HG02610 (cell line): ENCODE results near the gene LSM14B.
"Not testable (repeated sequence)": the region's sequence is repeated elsewhere in the genome, so short reads cannot be mapped to it uniquely, and the experiment has no call there.

Experiments used
- ATAC-seq: cut with Tn5 transposase; IDR thresholded peaks from one replicate; pipeline ENCODE4 v1.9.1; 2021; ENCODE audit warnings: mild to moderate bottlenecking, moderate library complexity; ENCODE audit not compliant: unreplicated experiment

The LSM14B gene

GRCh38 chr20:62143957-62144825 is 21.9 kb downstream of the LSM14B start:
- ATAC-seq = peak; percentile 8

- ATAC-seq = no peak
Measured at GRCh38 chr20:62145688-62146018, 23.4 kb downstream of the LSM14B start.

- no peak for ATAC-seq
Measured at GRCh38 chr20:62146019-62146755, 23.9 kb downstream of the LSM14B start.

DNA sequence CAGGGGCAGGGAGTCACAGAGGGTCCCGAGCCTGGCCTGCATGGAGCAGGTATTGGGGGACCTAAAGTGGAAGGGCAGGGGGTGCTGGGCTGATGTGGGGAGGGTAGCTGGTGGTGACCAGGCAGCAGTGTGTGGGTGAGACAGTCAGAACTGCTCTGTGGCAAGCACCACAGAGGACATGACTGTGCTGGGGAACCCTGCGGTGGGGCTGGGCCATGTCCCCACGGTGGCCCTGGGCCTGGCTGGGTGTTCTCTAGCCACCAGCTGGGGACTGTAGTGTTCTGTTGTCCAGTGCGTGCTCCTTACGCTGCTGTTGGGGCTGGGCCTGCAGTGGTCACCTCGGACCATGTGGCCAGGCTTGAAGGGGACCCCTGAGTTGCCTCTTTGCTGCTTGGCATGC is 24.9 kb downstream of the LSM14B start:
- no peak for ATAC-seq

- ATAC-seq = no peak
Measured at GRCh38 chr20:62147528-62147927, 25.3 kb downstream of the LSM14B start.

GRCh38 chr20:62148383-62148782 is 26.1 kb downstream of the LSM14B start:
- not testable (repeated sequence) for ATAC-seq

DNA sequence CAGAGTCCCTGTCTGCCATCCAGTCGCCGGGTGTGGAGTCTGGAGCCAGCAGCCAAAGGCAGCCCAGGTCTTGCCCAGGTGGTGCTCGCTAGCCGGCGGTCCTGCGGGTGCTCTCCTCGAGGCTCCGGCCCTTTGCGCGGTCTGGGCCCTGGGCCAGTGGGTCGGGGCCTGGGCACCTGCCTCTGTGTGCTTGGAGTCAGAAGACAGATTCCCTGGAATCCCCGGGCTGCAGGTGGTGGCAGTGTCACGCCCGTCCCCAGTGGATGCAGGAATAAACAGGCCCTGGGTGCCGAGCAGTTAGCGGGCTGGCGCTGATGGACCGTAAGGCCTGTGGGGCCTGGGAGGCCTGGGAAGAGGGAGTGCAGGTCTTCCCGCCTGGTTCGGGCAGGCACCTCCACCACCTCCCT is 26.6 kb downstream of the LSM14B start:
- no peak for ATAC-seq

- no peak for ATAC-seq
Measured at GRCh38 chr20:62149532-62150309, 27.4 kb downstream of the LSM14B start.

DNA sequence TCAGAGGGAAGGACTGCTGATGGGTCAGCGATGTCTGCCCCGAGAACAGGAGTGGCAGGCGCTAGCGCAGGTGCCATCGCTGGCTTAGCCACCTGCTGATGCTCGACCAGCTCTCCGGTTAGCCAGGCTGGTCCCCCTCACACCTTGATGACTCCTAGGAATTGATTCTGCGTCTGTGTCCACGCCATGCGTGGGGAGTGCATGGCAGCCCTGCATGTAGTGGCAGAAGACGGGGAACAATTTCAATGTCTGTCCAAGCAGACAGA is 28.0 kb downstream of the LSM14B start:
- ATAC-seq = no peak

DNA sequence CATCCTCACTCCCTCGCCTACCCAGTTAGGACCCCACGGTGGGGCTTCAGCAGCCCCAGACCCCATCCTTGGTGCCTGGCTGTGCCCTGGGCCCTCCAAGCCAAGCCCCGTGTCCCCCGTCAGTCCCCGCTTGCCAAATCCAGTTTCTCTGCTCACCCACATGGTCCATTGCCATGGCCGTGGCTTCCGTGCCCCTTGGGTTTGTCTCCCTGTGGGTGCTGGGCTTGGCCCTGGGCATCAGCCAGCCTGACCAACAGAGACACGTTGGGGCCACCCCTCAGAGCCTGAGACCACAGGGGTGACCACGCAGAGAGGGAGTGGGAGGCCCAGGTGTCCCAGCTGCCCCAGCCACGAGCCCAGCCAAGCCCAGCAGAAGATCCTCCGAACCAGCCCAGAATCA is 28.9 kb downstream of the LSM14B start:
- no peak for ATAC-seq

DNA sequence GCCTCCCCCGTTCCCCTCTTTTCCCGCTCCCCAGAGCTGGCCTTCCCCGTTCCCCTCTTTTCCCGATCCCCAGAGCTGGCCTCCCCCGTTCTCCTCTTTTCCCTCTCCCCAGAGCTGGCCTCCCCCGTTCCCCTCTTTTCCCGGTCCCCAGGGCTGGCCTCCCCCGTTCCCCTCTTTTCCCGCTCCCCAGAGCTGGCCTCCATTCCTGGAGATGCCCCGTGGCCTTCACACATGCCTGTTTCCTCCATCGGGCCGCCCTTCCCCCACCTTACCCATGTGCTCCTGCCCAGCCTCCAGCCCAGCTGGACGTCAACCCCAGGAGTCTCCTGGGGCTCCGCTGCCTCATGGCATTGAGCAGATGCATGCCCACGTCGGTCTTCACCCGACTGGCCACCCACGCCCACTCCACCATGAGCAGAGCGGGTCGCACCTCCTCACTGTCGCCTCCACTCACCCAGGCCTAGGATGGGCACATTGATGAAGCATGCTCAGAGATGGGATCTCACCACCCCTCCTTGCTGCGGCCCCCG is 29.6 kb downstream of the LSM14B start:
- no peak for ATAC-seq

DNA sequence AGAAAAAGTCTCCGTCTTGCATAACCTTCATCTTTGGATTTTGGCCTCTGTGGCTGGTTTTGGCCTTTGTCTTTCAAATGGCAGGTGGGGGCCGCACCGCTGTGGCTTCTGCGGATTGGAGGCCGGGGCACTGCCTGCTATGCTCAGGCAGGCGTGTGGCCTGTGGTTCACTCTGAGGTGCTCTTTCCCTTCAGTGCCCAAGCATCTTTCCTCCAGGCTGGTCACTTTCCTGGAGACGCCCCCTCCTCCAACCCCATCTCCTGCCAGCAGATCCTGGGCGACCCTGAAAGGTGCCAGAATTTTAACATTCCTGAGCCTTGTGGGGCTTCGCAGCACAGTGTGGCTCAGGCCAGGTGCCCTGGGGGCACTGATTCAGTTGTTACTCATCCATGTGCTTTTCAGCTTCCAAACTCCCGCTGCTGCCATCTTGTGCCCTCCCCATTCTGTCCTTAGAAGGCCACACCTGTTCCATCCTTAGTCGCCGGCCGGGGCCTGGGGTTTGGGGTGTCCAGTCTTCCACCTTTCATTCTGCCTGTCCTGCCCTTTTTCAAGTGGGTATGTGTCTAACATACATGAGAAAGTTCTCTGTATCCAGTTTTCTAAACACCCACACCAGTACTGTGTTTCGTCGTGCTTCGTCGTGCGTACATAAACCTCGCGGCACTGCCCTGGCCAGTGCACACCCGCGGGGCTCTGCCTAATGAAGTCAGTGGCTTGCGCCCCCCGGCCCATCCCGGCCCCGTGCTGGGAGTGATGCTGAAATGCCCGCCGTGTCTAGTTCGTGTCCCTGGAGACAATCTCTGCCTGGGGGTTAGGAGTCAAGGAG is 33.4 kb downstream of the LSM14B start:
- no peak for ATAC-seq

DNA sequence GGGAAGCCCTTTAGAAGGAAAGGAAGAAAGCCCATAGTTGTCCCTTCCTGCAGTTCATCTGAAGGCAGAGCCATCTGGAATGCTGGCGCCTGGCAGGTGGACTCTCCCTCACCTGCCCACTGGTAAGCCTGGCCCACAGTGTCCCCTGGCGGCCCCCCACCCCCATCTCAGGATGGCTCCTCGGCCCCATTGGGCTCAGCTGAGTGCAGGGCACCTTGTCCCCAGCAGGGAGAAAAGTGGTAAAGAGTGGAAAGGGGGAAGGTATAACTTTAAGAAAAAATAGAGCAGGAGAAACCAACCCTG is 33.9 kb downstream of the LSM14B start:
- no peak for ATAC-seq

- ATAC-seq = no peak
Measured at GRCh38 chr20:62156592-62157386, 34.5 kb downstream of the LSM14B start.

GRCh38 chr20:62157387-62158087 is 35.3 kb downstream of the LSM14B start:
- ATAC-seq = no peak

DNA sequence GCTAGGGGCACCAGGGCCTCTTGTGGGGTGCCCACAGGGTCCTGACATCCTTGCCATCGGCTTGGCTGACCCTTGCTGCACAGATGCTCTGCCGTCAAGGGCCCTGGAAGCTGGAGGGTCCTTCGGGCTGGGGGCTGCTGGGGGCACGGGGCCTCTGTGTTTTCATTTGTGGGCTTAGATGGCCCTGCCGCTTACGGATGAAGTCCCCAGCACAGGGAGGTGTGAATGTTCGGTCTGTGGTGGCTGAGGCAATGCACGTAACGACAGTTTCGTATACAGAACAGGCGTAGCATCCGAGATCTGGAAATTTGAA is 35.8 kb downstream of the LSM14B start:
- no peak for ATAC-seq

GRCh38 chr20:62158541-62158940 is 36.3 kb downstream of the LSM14B start:
- ATAC-seq = no peak

GRCh38 chr20:62159052-62159451 is 36.8 kb downstream of the LSM14B start:
- ATAC-seq = no peak

GRCh38 chr20:62159839-62160238 is 37.6 kb downstream of the LSM14B start:
- no peak for ATAC-seq

GRCh38 chr20:62160253-62160652 is 38.0 kb downstream of the LSM14B start:
- no peak for ATAC-seq
